ENCODE data around the gene DHX16. TPM values are rescaled to one million over a fixed set of nuclear protein-coding genes. Genes with fewer than 3 reads are reported as not detected.

DHX16 gene
- total RNA-seq, 1 experiment from 2014 or later, result 34.8 TPM

DNA sequence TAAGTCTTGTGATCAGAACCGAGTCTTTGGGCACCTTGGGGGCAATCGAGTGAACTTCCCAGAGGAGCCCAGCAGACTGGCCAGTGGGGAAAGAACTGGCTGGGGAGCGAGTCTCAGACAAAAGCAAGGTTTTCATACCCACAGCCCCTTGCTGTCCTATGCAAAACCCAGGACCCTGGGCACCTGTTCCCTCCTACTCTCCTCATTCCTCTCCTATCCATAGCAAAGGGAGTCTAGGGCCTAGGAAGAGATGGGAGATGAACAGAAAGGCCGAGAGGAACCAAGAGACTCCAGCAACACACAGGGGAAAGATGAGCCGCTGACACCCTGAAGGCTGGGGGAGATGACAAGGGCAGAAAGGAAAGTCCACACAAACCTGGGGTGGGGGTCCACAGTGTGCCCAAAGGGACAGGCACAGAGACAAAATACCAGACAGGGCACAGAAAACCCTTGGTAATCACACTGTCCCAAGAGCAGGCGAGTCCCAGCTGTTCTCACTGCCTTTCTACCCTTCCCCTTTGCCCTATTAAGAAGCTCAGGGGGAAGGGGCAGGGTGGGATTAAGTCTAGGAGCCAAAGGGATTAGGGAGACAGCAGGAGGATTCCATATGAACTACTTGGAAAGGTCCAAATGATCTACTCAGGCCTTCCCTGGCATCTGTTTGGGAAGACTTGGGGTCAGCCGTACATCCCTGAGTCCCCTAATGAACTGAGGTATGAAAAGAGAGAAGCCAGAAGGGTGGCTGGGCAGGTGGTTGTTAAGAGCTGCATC, 7.1 kb upstream of the DHX16 start:
- peak overlapping the region; percentile 60 to 69; a peak in 3 of 5 replicates for H3K4me3 Mint-ChIP-seq

More for the DNA sequence above, 7.1 kb upstream of the DHX16 start:
- H3K9me3 ChIP-seq (ENCODE audit: control insufficient read depth, low read depth, low read length), result no peaks in the 10 kb centered on the region
- peak overlapping the region in 2 of 3 experiments; percentile 9 to 81; a peak in 1 of 7 replicates for H3K27ac Mint-ChIP-seq
- no peaks in the 10 kb centered on the region for H3K27me3 Mint-ChIP-seq (ENCODE audit: low read depth)
- DNase-seq, result no peak
- H3K27me3 ChIP-seq (ENCODE audit: insufficient read depth, low read length), result no peaks in the 10 kb centered on the region
- no peak overlapping the region for H3K9ac ChIP-seq (ENCODE audit: extremely low read depth, insufficient read length, low read length)
- H3K79me1 ChIP-seq (ENCODE audit: insufficient read depth, low read depth, low read length, poor library complexity, severe bottlenecking), result no peaks in the 10 kb centered on the region
- H2BK20ac ChIP-seq (ENCODE audit: low read depth, low read length, poor library complexity, severe bottlenecking), result no peak overlapping the region
- no peak overlapping the region for H2AFZ ChIP-seq (ENCODE audit: low read length)
- H3K23ac ChIP-seq (ENCODE audit: insufficient read length, low read depth, low read length), result no peak overlapping the region
- no peaks in the 10 kb centered on the region; the same call in 1 of the 2 replicates for H3K79me2 ChIP-seq (ENCODE audit: insufficient read depth, low read length)
- no peak overlapping the region for H2BK5ac ChIP-seq (ENCODE audit: insufficient read length, low read length)
- H4K5ac ChIP-seq (ENCODE audit: insufficient read length, low read depth, low read length), result no peak overlapping the region
- TF ChIP-seq, protein P1, sequence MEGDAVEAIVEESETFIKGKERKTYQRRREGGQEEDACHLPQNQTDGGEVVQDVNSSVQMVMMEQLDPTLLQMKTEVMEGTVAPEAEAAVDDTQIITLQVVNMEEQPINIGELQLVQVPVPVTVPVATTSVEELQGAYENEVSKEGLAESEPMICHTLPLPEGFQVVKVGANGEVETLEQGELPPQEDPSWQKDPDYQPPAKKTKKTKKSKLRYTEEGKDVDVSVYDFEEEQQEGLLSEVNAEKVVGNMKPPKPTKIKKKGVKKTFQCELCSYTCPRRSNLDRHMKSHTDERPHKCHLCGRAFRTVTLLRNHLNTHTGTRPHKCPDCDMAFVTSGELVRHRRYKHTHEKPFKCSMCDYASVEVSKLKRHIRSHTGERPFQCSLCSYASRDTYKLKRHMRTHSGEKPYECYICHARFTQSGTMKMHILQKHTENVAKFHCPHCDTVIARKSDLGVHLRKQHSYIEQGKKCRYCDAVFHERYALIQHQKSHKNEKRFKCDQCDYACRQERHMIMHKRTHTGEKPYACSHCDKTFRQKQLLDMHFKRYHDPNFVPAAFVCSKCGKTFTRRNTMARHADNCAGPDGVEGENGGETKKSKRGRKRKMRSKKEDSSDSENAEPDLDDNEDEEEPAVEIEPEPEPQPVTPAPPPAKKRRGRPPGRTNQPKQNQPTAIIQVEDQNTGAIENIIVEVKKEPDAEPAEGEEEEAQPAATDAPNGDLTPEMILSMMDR (conservative IDR thresholded peaks at IDR 0.05), result no peak
- H2BK12ac ChIP-seq (ENCODE audit: insufficient read length, low read depth, low read length), result no peak overlapping the region
- peaks cover 14% of the 10 kb centered on the region; the same call in 1 of the 2 replicates for H3K4me1 ChIP-seq (ENCODE audit: insufficient read depth, low read length)
- no peak overlapping the region for H3K14ac ChIP-seq (ENCODE audit: insufficient read depth, low read length)
- H4K91ac ChIP-seq (ENCODE audit: insufficient read length, low read depth, low read length), result no peak overlapping the region
- H3K4me2 ChIP-seq (ENCODE audit: insufficient read depth, insufficient read length, low read length), result peak overlapping the region; percentile 7
- H3K36me3 Mint-ChIP-seq (ENCODE audit: insufficient read depth in 1 of 3, low read depth in 3 of 3), result peaks cover 10 to 33% (median 26%) of the 10 kb centered on the region in 3 experiments; a peak in 6 of 7 replicates
- H3K9me3 Mint-ChIP-seq, result no peaks in the 10 kb centered on the region; a peak in 1 of 5 replicates
- no peaks in the 10 kb centered on the region for H4K20me1 ChIP-seq (ENCODE audit: control insufficient read depth, insufficient read depth, insufficient read length)
- H2BK15ac ChIP-seq (ENCODE audit: low read depth, low read length), result no peak overlapping the region
- H3K18ac ChIP-seq (ENCODE audit: insufficient read length, low read depth, low read length), result no peak overlapping the region
- H3K27ac ChIP-seq (ENCODE audit: insufficient read length, low read depth, low read length), result no peak overlapping the region
- peaks cover 3% of the 10 kb centered on the region for H3K23me2 ChIP-seq (ENCODE audit: insufficient read length, low read depth, low read length, poor library complexity, severe bottlenecking)
- H3K56ac ChIP-seq (ENCODE audit: insufficient read length, low read depth, low read length), result no peak overlapping the region
- no peak overlapping the region for H2AK5ac ChIP-seq (ENCODE audit: insufficient read length, low read length)
- no peak overlapping the region for H4K8ac ChIP-seq (replicated peaks; ENCODE audit: insufficient read length, low read depth, low read length)
- peaks cover 44 to 48% of the 10 kb centered on the region in 2 experiments for H3K4me1 Mint-ChIP-seq
- WGBS (ENCODE audit: extremely low coverage, insufficient read length, low lambda C conversion rate), result no CpG with 5 or more reads among the region's 7 CpGs
- H2BK120ac ChIP-seq (ENCODE audit: low read depth, low read length, poor library complexity, severe bottlenecking), result no peak overlapping the region
- H3K4ac ChIP-seq (ENCODE audit: low read depth, low read length), result no peak overlapping the region
- no peak overlapping the region for H3T11ph ChIP-seq (ENCODE audit: low read length)

Data from H9 (cell line).